GM12878 (cell line): ENCODE results near the gene EMB. TPM values are rescaled to one million over a fixed set of nuclear protein-coding genes. Genes with fewer than 3 reads are reported as not detected.

Source experiments
- ATAC-seq: fragments of 200-7000 bp; cut with Tn5 transposase; 3 replicates; pipeline ENCODE4 v1.9.1; 2020; ENCODE audit warnings: mild to moderate bottlenecking, moderate library complexity
- BruUV-seq: library from RNA; stranded (reverse); fragments of 400-500 nt; replicated peaks from 2 replicates; lab custom pipeline; 2021; lab: Mats Ljungman, UMichigan
- CTCF ChIA-PET: fragments of 300-600 bp; sonication (Branson Sonifier 250); formaldehyde crosslinking; extraction: SDS; loops from one replicate; lab custom pipeline; 2021; ENCODE audit warnings: inconsistent platforms; lab: Yijun Ruan, JAX
- POLR2A ChIA-PET: fragments of 350-600 bp; formaldehyde crosslinking; extraction: SDS; loops from one replicate; lab custom pipeline; 2021; ENCODE audit warnings: inconsistent platforms; lab: Charles Lee
- RAD21 ChIA-PET: fragments of 300-600 bp; sonication (Branson Sonifier 250); formaldehyde crosslinking; loops from one replicate; lab custom pipeline; 2023; ENCODE audit warnings: antibody characterized with exemption; ENCODE audit not compliant: unreplicated experiment; lab: Charles Lee
- SMC1A ChIA-PET: fragments of 300-600 bp; sonication (Branson Sonifier 250); formaldehyde crosslinking; loops from one replicate; lab custom pipeline; 2023; ENCODE audit not compliant: unreplicated experiment, uncharacterized antibody; lab: Charles Lee
- DNase-seq: peaks from one replicate; pipeline ENCODE4 v3.0.0-alpha.2; 2011; ENCODE audit warnings: low read depth, low spot score
- FAIRE-seq: peaks from 3 replicates; lab custom pipeline; 2011; peaks lifted over from hg19 to GRCh38; lab: Jason Lieb, UNC
- H2AFZ ChIP-seq: 2 replicates; pipeline ENCODE4 v1.6.0; 2011; ENCODE audit warnings: low read depth, low read length, control low read depth; ENCODE audit not compliant: control insufficient read depth
- H3K27ac ChIP-seq: 2 replicates; pipeline ENCODE4 v1.5.1; 2011; ENCODE audit warnings: control low read depth; ENCODE audit not compliant: control insufficient read depth, insufficient read depth
- H3K27me3 ChIP-seq, 2 experiments: replicated peaks in 1 of 2; 2 replicates each; pipeline versions ENCODE4 v1.6.0 to v1.6.1; 2011; ENCODE audit warnings: low read length in 1 of 2; ENCODE audit not compliant: control insufficient read depth in 2 of 2, insufficient read depth in 2 of 2
- H3K36me3 ChIP-seq, 2 experiments: 2 replicates each; pipeline ENCODE4 v1.5.1; 2011; ENCODE audit warnings: low read length in 1 of 2; ENCODE audit not compliant: control insufficient read depth in 2 of 2, insufficient read depth in 2 of 2
- H3K4me1 ChIP-seq: 2 replicates; pipeline ENCODE4 v1.6.1; 2011; ENCODE audit warnings: mild to moderate bottlenecking, low read length, moderate library complexity, mixed read lengths; ENCODE audit not compliant: control insufficient read depth, insufficient read depth
- H3K4me2 ChIP-seq: 2 replicates; pipeline ENCODE4 v1.6.0; 2011; ENCODE audit warnings: control low read depth; ENCODE audit not compliant: control insufficient read depth, insufficient read depth
- H3K4me3 ChIP-seq: fragments of 200-600 bp; sonication (generic); 2 replicates; pipeline ENCODE4 v1.5.1; 2016
- H3K79me2 ChIP-seq: 2 replicates; pipeline ENCODE4 v1.6.0; 2011; ENCODE audit warnings: low read length; ENCODE audit not compliant: control insufficient read depth, insufficient read depth
- H3K9ac ChIP-seq: 2 replicates; pipeline ENCODE4 v1.8.0; 2011; ENCODE audit warnings: low read length, control low read depth, mixed read lengths; ENCODE audit not compliant: control insufficient read depth, insufficient read depth
- H3K9me3 ChIP-seq: replicated peaks from 3 replicates; pipeline ENCODE4 v1.5.1; 2011; ENCODE audit warnings: mild to moderate bottlenecking, low read length; ENCODE audit not compliant: control insufficient read depth, insufficient read depth
- H4K20me1 ChIP-seq: 2 replicates; pipeline ENCODE4 v1.6.0; 2011; ENCODE audit not compliant: control insufficient read depth, insufficient read depth
- HDAC6 ChIP-seq: fragments of 200-600 bp; sonication (generic); IDR thresholded peaks from one replicate; pipeline ENCODE4 v1.8.0; 2017; ENCODE audit warnings: antibody characterized with exemption; ENCODE audit not compliant: unreplicated experiment
- IRF3 ChIP-seq: fragments of 450-650 bp; IDR thresholded peaks from 2 replicates; pipeline ENCODE4 v1.6.1; 2014; ENCODE audit warnings: mild to moderate bottlenecking
- KLF5 ChIP-seq: fragments of 450-650 bp; IDR thresholded peaks from 2 replicates; pipeline ENCODE4 v1.6.1; 2014; ENCODE audit warnings: mild to moderate bottlenecking; ENCODE audit not compliant: partially characterized antibody
- NFIC ChIP-seq: IDR thresholded peaks from 2 replicates; pipeline ENCODE4 v1.6.1; 2012; ENCODE audit warnings: low read depth, mild to moderate bottlenecking, inconsistent platforms, low read length, moderate library complexity
- NFXL1 ChIP-seq: fragments of 450-650 bp; IDR thresholded peaks from 2 replicates; pipeline ENCODE4 v1.6.1; 2017; ENCODE audit warnings: antibody characterized with exemption, mild to moderate bottlenecking, borderline replicate concordance
- PKNOX1 ChIP-seq: fragments of 450-650 bp; IDR thresholded peaks from 2 replicates; pipeline ENCODE4 v1.6.1; 2016; ENCODE audit warnings: mild to moderate bottlenecking
- POLR2AphosphoS2 ChIP-seq: IDR thresholded peaks from 2 replicates; pipeline ENCODE4 v1.6.1; 2011; ENCODE audit warnings: low read depth, mild to moderate bottlenecking, low read length, improper control_type of control experiment, moderate library complexity
- RBBP5 ChIP-seq: fragments of 200-600 bp; sonication (generic); conservative IDR thresholded peaks from 2 replicates; pipeline ENCODE4 v1.6.1; 2016
- RELA ChIP-seq: fragments of 450-650 bp; IDR thresholded peaks from 2 replicates; pipeline ENCODE4 v1.8.0; 2014; ENCODE audit warnings: borderline replicate concordance; ENCODE audit not compliant: partially characterized antibody
- SP1 ChIP-seq: IDR thresholded peaks from one replicate; pipeline ENCODE4 v1.6.1; 2011; ENCODE audit warnings: low read depth, low read length
- TARDBP ChIP-seq: IDR thresholded peaks from 2 replicates; pipeline ENCODE4 v1.6.1; 2016; ENCODE audit warnings: borderline replicate concordance
- WGBS: methylation state at CpG from one replicate; pipeline ENCODE4 v1.1.6; 2016; ENCODE audit warnings: low lambda C conversion rate; ENCODE audit not compliant: insufficient replicate concordance, insufficient coverage; ENCODE audit errors: missing lambda C conversion rate; 5-methylcytosine and 5-hydroxymethylcytosine counted together
- in situ Hi-C: fragments of 300-500 bp; cut with MboI; formaldehyde crosslinking; loops from 9 replicates; pipeline ENCODE4 v1.14.3; 2018; ENCODE audit warnings: mixed read lengths
- intact Hi-C: fragments of 100-400 bp; cut with micrococcal nuclease; formaldehyde crosslinking; loops from one replicate; pipeline ENCODE4 v1.14.2; 2022; ENCODE audit not compliant: unreplicated experiment
- polyA plus RNA-seq, 11 experiments: library from polyadenylated mRNA; depleted of rRNA in 4 of 11; unstranded in 6 of 11; stranded (reverse) in 5 of 11; fragments of >200 nt; fragmentation: Nextera tagmentation in 4 of 11; fragmentation: Illumina TruSeq in 1 of 11; extraction: Ambion mirVana in 4 of 11; extraction: Trizol in 1 of 11; gene quantifications; 1 replicate in 1 of 11; 2 replicates in 10 of 11; pipeline versions ENCODE4 v1.2.1 to v1.2.3, GENCODE V29; 2011 to 2016; ENCODE audit warnings: inconsistent platforms in 2 of 11, missing spikeins in 2 of 11, low read depth in 1 of 11
- total RNA-seq, 4 experiments: library from RNA; depleted of rRNA in 3 of 4; stranded (reverse); fragments of >200 nt in 3 of 4; fragmentation: Illumina TruSeq in 1 of 4; extraction: Trizol in 1 of 4; gene quantifications; 2 replicates each; pipeline versions ENCODE4 v1.2.1 to v1.2.3, GENCODE V29; 2013 to 2021

Gene EMB
- total and polyA plus RNA-seq, 10 of the 15 experiments (the other 5 are each of a cell fraction or from before 2014, with no cell fraction given): 7.0 to 48.9 (median 37.7) TPM

GRCh38 chr5:50441493-50441955 lies 436 bp upstream of the EMB start:
- Histone ChIP-seq H3K27ac (peak overlapping the region; percentile 14; the same call in 1 of the 2 replicates), H2AFZ (peak overlapping the region; percentile 68), H4K20me1 (no peaks in the 10 kb centered on the region), H3K79me2 (no peaks in the 10 kb centered on the region), H3K9me3 (no peaks in the 10 kb centered on the region), H3K36me3 (no peaks in the 10 kb centered on the region), H3K27me3 (no peaks in the 10 kb centered on the region), H3K4me2 (peak overlapping the region; percentile 77), H3K4me3 (peak overlapping the region; percentile 67), H3K9ac (peak overlapping the region; percentile 5; the same call in 1 of the 2 replicates), H3K4me1 (peaks cover 7% of the 10 kb centered on the region; the same call in 1 of the 2 replicates)
- BruUV-seq: no TSS peak
- TF ChIP-seq IRF3: no peak
- TF ChIP-seq NFIC: peak; percentile 24; the same call in 1 of the 2 replicates
- ATAC-seq (peak; percentile 5), FAIRE-seq (no peak), DNase-seq (no peak)
- in situ Hi-C loops: no loop called here
- RAD21 ChIA-PET: interaction anchor here (0.7 kb wide), 1 partner anchor 385 kb away, joined by 3 read pairs; no protein-coding TSS in a partner anchor
- POLR2A ChIA-PET: no interaction called here
- WGBS: 2% methylated on average over 9 of the region's 9 CpGs
- intact Hi-C loops: loop anchor here (5.0 to 10.0 kb wide), 3 partner anchors 153 to 311 kb away; no protein-coding TSS in a partner anchor
- SMC1A ChIA-PET: interaction anchor here (0.8 to 1.3 kb wide), 6 partner anchors 15 to 302 kb away, joined by 3 to 5 read pairs (median 3); no protein-coding TSS in a partner anchor
- CTCF ChIA-PET: interaction anchor here (0.6 to 2.3 kb wide), 4 partner anchors 13 to 310 kb away, joined by 3 to 8 read pairs (median 3); no protein-coding TSS in a partner anchor

- CTCF ChIA-PET: interaction anchor here (1.1 to 1.4 kb wide), 3 partner anchors 10 to 325 kb away, joined by 3 to 4 read pairs (median 4); no protein-coding TSS in a partner anchor
- RAD21 ChIA-PET: no interaction called here
- H3K27ac ChIP-seq: no peak overlapping the region
- H3K79me2 ChIP-seq: no peaks in the 10 kb centered on the region
- in situ Hi-C loops: loop anchor here (10.0 kb wide), 1 partner anchor 226 kb away; the partner anchor contains the start of gene PARP8
- peaks cover 3% of the 10 kb centered on the region; the same call in 1 of the 2 replicates for H3K4me1 ChIP-seq
- H3K4me3 ChIP-seq: no peak overlapping the region
- WGBS: 95% methylated on average over 3 of the region's 3 CpGs
- no peaks in the 10 kb centered on the region for H3K9me3 ChIP-seq
- no peaks in the 10 kb centered on the region for H4K20me1 ChIP-seq
- ATAC-seq (no peak), FAIRE-seq (no peak), DNase-seq (no peak)
- H3K4me2 ChIP-seq: no peak overlapping the region
- no peak overlapping the region for H3K9ac ChIP-seq
- H3K27me3 ChIP-seq: no peaks in the 10 kb centered on the region
- POLR2A ChIA-PET: interaction anchor here (0.7 kb wide), 1 partner anchor 308 kb away, joined by 3 read pairs; no protein-coding TSS in a partner anchor
- SMC1A ChIA-PET: interaction anchor here (0.9 to 1.1 kb wide), 2 partner anchors 8 to 127 kb away, joined by 3 read pairs; no protein-coding TSS in a partner anchor
- intact Hi-C loops: no loop called here
- no TSS peak for BruUV-seq
- no peak overlapping the region for H2AFZ ChIP-seq
- H3K36me3 ChIP-seq: no peaks in the 10 kb centered on the region
- TF ChIP-seq KLF5: no peak
- no peak for TF ChIP-seq POLR2AphosphoS2
- no peak for TF ChIP-seq HDAC6
- no peak for TF ChIP-seq NFXL1
- no peak for TF ChIP-seq RELA
- TF ChIP-seq SP1: no peak
- no peak for TF ChIP-seq RBBP5
- no peak for TF ChIP-seq PKNOX1
- no peak for TF ChIP-seq TARDBP
Observed at GRCh38 chr5:50439221-50439620, 1.9 kb downstream of the EMB start.
